GM18951 (cell line): ENCODE data around the gene LURAP1L.

Experiments used
- POLR2A ChIP-seq: IDR thresholded peaks from 4 replicates; pipeline ENCODE4 v1.6.1; 2011; ENCODE audit warnings: mild to moderate bottlenecking; ENCODE audit not compliant: insufficient read length, insufficient read depth; ENCODE audit errors: extremely low read depth
- in situ Hi-C: fragments of 300-500 bp; cut with MboI; formaldehyde crosslinking; loops from one replicate; pipeline ENCODE4 v1.12.0; 2022; ENCODE audit warnings: low sequenced_read_pairs, mixed read lengths, inconsistent platforms; ENCODE audit not compliant: unreplicated experiment

Gene LURAP1L

DNA sequence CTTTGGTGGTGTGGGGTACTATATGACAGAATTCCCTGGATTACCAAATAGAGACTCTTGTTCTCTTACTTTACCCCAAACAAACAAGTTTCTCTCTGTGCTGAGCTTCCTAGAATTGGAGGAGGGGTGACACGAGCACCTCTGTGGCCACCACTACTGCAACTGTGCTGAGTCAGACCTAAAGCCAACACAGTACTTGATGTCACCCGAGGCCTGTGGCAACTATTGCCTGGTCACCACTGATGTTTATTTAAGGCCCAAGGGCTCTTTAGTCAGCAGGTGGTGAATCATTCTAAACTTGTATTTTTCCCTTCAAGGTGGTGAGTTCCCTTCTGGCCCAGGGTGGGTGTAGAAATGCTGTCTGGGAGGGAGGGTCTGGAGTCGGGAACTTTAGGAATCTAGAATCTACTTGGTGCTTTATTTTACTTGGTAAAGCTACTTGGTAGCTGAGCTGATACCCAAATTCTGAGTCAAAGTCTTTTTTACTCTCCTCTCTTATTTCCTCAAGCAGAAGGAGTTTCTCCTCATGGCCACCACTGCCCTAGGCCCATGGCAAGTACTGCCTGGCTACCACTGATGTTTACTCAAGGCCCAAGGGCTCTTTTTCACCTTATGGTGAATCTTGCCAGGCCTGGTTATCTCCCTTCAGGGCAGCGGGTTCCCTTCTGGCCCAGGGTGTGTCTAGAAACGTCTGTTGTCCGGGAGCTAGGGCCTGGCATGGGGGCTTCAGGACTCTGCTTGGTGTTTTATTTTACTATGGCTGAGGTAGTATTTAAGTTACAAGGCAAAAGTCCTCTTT lies 9.8 kb downstream of the LURAP1L start:
- in situ Hi-C loops = no loop called here
- TF ChIP-seq POLR2A = no peak

DNA sequence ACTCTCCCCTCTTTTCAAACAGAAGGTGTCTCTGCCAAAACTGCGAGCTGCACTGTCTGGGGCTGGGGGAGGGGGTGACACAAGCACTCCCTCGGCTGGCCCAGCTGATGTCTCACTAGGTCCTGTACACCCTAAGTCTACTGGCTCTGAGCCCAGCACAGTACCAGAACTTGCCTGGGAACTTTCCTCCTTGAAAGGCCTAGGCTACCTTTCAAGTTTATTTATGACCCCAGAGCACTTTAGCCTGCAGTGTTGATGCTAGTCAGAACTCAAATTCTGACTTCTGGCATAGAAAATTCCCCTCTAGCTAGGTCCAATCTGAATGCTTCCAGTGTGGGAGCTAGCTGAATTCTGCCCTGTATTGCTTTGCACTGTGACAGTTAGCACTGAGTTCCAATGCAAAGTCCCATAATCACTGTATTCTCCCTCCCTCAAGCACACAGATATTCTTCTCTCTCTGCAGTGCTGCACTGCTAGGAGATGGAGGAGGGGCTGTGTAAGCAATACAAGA lies 10.5 kb downstream of the LURAP1L start:
- in situ Hi-C loops = no loop called here
- no peak for TF ChIP-seq POLR2A

DNA sequence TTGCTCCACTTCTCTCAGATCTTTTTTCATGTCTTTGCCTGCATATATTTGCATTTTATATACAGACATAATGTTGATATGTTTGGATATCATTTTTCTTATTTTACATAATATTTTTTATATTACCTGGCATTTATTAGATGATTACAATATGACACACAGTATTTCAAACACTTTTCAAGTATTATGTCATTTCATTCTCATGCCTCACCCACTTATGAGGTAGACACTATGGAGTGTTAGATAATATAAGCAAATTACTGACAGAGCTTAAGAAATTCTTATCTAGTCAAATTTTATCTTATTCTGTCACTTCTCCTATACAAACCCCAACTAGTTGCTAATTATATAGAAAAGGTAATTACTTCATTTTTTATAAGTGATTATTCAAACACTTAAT lies 11.1 kb downstream of the LURAP1L start:
- in situ Hi-C loops = no loop called here
- TF ChIP-seq POLR2A = no peak

DNA sequence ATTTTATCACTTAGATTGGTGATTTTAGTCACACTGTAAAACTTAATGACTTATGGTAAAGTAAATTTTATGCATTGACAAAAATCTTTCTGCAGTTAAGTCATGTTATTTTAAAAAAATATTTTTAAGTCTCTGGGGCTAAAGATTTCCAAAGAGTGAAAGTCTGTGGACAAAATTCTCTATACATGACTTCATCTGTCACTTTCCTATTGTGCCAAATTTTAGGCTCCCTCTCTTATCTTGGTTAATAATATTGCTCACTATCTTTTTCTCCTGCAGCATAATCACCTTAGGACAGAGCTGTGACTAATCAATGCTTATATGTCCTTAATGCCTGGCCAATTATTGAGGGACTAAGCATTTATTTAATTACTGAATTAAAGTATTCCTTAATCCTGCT lies 15.2 kb downstream of the LURAP1L start:
- in situ Hi-C loops = no loop called here
- TF ChIP-seq POLR2A = no peak

DNA sequence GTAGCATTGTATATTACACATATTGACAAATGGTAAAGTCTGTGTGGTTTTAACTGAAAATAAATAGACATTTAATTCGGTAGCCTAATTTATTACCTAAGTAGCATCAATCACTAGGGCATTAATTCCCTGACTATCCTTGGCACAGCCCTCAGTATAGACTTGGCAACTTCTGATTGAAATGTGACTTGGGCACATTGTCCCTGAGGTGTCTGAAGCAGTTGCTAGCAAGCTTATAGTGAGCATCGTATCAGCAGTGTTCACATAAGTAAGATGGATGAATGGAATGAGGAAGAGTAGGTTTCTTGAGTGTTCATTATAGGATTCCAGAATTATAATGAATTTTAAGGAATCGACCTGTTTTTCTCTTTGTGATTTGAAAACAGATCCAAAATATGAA lies 16.1 kb downstream of the LURAP1L start:
- in situ Hi-C loops = no loop called here
- TF ChIP-seq POLR2A = no peak

DNA sequence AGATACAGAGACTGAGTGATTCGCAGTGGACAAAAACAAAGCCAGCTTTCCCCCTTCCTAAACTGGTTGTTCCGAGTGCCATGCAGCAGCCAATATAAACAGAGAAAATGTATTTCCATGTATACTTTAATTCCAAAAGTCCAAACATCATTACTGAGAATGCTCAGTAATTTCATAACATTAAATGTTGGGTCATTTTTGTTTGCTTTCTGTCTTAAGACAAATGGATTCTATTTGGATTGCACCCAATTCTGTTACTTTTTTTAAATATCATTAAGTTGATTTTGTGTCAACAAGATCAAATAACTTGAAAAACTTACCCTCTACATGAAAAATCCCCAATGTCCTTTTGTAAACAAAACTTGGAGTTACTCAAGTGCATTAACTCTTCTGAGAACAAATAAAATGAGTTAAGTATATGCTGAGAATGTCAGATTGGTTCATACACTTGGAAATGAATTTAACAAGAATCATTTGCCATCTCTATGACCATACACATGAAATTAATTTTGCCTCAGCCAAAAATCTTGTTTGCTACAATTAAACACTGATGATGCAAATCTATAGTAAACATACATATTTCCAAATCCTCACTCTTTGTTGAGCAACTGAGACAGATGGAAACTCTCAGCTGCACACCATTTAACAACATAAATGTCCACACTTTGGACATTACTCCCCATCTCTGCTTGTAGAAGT lies 19.4 kb downstream of the LURAP1L start:
- TF ChIP-seq POLR2A = no peak
- in situ Hi-C loops = no loop called here

DNA sequence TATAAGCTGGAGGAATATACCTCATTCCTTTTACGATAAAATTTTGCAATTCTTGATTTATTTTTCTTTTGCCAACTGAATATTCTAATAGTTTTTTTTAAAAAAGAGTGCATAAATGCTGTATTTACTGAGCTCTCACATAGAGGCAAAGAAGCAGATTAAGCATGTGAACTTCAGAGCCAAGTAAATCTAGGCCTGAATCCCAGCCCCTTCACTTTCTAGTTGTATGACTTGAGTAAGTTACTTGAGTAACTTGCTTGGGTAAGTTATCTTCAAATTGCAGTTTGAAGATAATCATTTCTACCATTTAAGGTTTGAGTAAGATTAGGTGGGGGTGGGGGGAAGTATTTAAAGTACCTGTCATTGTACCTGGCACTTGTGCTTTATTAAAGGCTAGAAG lies 21.8 kb downstream of the LURAP1L start:
- in situ Hi-C loops = no loop called here
- no peak for TF ChIP-seq POLR2A

DNA sequence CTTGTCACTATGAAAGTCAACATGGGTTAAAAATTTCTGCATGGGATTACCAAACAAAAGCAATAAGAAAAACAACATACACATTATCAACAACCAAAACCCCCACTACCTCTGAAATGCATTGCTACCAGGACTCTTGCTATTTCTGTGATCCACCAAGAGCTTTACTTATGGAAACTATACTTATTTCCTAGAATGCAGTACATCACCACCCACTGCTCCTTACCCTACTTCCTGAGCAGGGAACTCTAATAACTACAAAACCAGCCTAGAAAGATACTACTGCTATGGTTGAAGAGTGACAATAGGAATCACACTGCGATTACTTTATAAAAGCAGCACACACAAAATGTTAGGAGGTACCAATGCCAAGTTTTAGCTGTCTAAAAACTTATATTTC lies 22.2 kb downstream of the LURAP1L start:
- TF ChIP-seq POLR2A = no peak
- in situ Hi-C loops = no loop called here

DNA sequence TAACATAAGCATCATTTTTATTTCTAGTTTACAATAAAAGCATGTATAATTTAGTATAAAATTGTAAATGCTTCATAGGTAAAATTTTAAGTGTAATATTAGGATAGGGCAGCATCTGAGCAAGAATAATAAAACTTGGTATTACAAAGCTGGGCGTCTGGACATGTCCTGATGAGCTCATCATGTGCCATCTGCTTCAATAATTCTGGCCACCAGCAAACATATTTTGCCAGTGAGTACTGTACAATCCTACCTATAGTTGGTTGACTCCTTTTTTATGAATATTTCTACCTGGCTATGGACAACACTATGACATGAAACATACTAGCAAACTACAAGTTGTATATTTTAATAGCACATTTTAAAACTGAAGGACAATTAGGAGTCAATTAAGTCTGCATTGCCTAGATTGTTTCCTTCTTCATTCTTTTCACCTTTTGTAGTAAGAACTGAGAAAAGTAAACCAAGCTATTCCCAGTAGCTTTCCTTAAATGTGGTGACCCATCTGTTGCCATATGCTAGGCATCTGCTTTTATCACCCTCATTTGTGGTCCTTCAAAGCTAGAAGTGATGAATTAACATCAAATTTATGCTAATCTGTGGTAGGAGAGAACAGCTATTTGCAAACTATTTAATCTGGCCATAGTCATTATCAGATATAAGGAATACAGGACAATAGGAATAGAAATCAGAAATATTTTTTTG lies 23.4 kb downstream of the LURAP1L start:
- in situ Hi-C loops = no loop called here

DNA sequence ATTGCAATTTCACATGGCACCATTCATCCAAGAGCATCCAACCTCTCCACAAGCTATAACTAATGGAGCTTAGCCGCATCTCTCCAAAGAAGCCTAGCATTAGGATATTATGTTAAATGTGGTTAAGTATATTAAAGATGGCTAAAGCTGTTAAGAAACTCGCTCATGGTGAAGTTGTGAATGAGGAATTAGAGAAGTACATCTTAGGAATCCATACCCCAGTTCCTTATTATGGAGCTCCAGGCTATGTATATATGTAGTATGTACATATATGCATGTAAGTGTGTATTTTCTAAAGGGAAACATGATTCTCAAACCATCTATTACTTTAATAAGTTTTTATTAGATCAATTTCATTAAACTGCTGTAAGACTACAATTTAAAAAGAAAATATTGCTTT lies 26.4 kb downstream of the LURAP1L start:
- in situ Hi-C loops = no loop called here
- no peak for TF ChIP-seq POLR2A

More for the DNA sequence above, 23.4 kb downstream of the LURAP1L start:
- no peak for TF ChIP-seq POLR2A

DNA sequence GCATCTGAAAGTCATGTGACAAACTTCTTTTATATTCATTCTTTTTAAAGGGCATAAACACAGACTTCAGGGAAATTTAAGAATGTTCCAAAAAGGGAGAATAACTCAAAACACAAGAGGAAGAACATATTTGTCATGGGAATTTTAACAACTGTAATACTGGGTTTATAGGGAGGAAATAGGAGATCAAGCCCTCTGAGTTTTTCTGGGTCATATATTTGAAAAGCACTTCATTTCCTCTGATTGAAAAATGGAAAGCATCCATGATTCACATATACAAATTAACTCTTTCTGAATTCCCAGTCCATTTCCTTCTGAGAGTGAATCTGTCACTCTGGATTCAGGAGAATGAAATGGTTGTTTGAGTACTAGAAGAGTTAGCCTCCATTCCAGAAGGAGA lies 26.8 kb downstream of the LURAP1L start:
- TF ChIP-seq POLR2A = no peak
- in situ Hi-C loops = no loop called here

DNA sequence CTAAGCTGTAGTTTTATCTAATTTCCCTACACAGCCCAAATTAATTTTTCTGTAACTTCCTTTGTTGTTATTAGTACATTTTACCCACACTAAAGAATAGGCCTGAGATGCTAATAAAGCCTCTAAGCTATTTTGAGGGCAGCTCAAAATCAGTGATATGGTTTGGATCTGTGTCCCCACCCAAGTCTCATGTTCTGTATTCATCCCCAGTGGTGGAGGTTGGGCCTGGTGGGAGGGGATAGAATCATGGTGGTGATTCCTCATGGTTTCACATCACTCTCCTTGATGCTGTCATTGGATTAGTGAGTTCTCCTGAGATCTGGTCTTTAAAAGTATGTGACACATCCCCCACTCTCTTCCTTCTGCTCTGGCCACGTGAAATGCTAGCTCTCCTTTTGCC lies 27.3 kb downstream of the LURAP1L start:
- in situ Hi-C loops = no loop called here
- TF ChIP-seq POLR2A = no peak

DNA sequence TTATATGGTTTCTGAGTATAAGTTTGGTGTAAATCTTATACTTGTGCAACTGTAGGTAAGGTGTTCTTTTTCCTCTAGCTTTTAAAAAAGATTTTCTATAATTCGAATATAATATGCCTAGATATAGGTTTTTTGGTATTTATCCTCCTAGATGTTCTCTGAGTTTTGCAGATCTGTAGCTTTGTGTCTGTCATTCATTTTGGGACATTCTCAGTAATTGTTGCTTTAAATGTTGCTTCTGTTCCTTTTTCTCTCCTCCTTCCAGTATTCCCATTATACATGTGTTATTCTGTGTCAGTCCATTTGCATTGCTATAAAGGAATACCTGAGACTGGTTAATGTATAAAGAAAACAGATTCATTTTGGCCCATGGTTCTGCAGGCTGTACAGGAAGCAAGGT lies 33.7 kb downstream of the LURAP1L start:
- in situ Hi-C loops = no loop called here

More for the DNA sequence above, 33.7 kb downstream of the LURAP1L start:
- no peak for TF ChIP-seq POLR2A
